OCI-LY7 (cell line): ENCODE measurements around the gene DOCK3.

Experiments
- EZH2phosphoT487 ChIP-seq: fragments of 200-600 bp; sonication (generic); IDR thresholded peaks from 2 replicates; pipeline ENCODE4 v1.6.1; 2018; ENCODE audit warnings: low read depth, borderline replicate concordance, mild to moderate bottlenecking, mixed run types, antibody characterized with exemption, low read length, moderate library complexity, mixed read lengths
- TF ChIP-seq, protein P1 (sequence below): fragments of 200-600 bp; sonication (generic); conservative IDR thresholded peaks from 2 replicates; pipeline ENCODE4 v1.5.1; 2014; ENCODE audit warnings: mild to moderate bottlenecking, antibody characterized with exemption, low read length, moderate library complexity, mixed read lengths

DNA sequence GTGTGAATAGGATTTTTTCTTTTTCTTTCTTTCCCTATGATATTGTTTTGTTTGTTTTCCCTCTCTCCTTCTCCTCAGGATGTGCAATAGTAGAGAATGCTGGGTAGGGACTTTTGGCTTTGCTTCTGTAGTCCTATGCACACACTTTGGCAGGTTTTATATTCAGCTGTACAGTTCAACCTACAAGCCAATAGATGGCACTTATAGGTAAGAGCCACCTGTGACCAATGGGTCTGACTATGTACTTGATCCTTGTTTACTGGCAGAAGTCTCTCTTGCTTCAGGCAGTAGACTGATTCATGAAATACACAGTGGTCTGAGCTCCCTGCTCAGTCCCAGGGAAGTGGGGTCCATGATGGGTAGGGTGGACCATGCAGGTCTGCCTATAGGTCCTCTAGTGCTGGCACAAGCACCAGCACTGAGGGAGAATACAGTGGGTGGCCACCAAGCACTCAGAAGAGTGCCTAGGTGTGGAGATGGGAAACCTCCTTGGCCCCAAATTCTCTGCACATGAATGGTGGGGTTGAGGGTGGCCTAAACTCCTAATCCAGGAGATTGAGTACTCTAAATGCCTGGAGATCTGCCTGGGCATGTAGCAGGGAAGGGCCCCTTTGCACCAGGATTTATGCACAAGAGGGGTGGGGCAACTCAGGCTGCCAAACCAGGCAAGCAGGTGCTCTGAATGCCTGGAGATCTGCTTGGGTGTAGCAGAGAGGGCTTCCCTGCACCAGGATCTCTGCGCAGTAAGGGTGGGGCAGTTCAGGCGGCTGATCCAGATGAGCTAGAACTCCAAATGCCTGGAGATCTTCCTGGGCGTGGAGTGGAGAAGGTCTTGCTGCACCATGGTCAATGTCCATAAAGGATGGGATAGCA is 176.1 kb downstream of the DOCK3 start:
- TF ChIP-seq, protein P1, sequence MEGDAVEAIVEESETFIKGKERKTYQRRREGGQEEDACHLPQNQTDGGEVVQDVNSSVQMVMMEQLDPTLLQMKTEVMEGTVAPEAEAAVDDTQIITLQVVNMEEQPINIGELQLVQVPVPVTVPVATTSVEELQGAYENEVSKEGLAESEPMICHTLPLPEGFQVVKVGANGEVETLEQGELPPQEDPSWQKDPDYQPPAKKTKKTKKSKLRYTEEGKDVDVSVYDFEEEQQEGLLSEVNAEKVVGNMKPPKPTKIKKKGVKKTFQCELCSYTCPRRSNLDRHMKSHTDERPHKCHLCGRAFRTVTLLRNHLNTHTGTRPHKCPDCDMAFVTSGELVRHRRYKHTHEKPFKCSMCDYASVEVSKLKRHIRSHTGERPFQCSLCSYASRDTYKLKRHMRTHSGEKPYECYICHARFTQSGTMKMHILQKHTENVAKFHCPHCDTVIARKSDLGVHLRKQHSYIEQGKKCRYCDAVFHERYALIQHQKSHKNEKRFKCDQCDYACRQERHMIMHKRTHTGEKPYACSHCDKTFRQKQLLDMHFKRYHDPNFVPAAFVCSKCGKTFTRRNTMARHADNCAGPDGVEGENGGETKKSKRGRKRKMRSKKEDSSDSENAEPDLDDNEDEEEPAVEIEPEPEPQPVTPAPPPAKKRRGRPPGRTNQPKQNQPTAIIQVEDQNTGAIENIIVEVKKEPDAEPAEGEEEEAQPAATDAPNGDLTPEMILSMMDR, result no peak
- TF ChIP-seq EZH2phosphoT487, result no peak
